ENCODE results near the gene TSKS. TPM values are rescaled to one million over a fixed set of nuclear protein-coding genes. Genes with fewer than 3 reads are reported as not detected.

TSKS gene
- total RNA-seq, 1 experiment from 2014 or later, result 0.24 TPM

- Histone ChIP-seq H3K36me3 (replicated peaks; ENCODE audit: control insufficient read depth, insufficient read depth, low read length) (no peaks in the 10 kb centered on the region), H3K4me3 (ENCODE audit: insufficient read depth, low read depth, low read length) (peak overlapping the region; percentile 45), H3K27me3 (ENCODE audit: control insufficient read depth, insufficient read depth, low read length) (no peaks in the 10 kb centered on the region)
- peak; percentile 99 for DNase-seq
Measured at GRCh38 chr19:49766007-49766929, 3.2 kb upstream of the TSKS start.

GRCh38 chr19:49764341-49764740, 1.2 kb upstream of the TSKS start:
- no peak for DNase-seq
- Histone ChIP-seq H3K4me3 (ENCODE audit: insufficient read depth, low read depth, low read length) (no peak overlapping the region), H3K36me3 (replicated peaks; ENCODE audit: control insufficient read depth, insufficient read depth, low read length) (no peaks in the 10 kb centered on the region), H3K27me3 (ENCODE audit: control insufficient read depth, insufficient read depth, low read length) (no peaks in the 10 kb centered on the region)

GRCh38 chr19:49761625-49762311, 1.3 kb downstream of the TSKS start:
- no peaks in the 10 kb centered on the region for H3K27me3 ChIP-seq (ENCODE audit: control insufficient read depth, insufficient read depth, low read length)

GRCh38 chr19:49761249-49761624, 1.9 kb downstream of the TSKS start:
- no peaks in the 10 kb centered on the region for H3K27me3 ChIP-seq (ENCODE audit: control insufficient read depth, insufficient read depth, low read length)
- peak; percentile 19 for DNase-seq
- no peak overlapping the region for H3K4me3 ChIP-seq (ENCODE audit: insufficient read depth, low read depth, low read length)
- no peaks in the 10 kb centered on the region for H3K36me3 ChIP-seq (replicated peaks; ENCODE audit: control insufficient read depth, insufficient read depth, low read length)

More at GRCh38 chr19:49761625-49762311, 1.3 kb downstream of the TSKS start:
- H3K36me3 ChIP-seq (replicated peaks; ENCODE audit: control insufficient read depth, insufficient read depth, low read length), result no peaks in the 10 kb centered on the region
- no peak overlapping the region for H3K4me3 ChIP-seq (ENCODE audit: insufficient read depth, low read depth, low read length)
- DNase-seq, result peak; percentile 71

GRCh38 chr19:49758292-49758691, 4.8 kb downstream of the TSKS start:
- DNase-seq, result peak; percentile 38
- Histone ChIP-seq H3K36me3 (replicated peaks; ENCODE audit: control insufficient read depth, insufficient read depth, low read length) (no peaks in the 10 kb centered on the region), H3K27me3 (ENCODE audit: control insufficient read depth, insufficient read depth, low read length) (no peaks in the 10 kb centered on the region), H3K4me3 (ENCODE audit: insufficient read depth, low read depth, low read length) (no peak overlapping the region)

- H3K36me3 ChIP-seq (replicated peaks; ENCODE audit: control insufficient read depth, insufficient read depth, low read length), result no peaks in the 10 kb centered on the region
- no peaks in the 10 kb centered on the region for H3K27me3 ChIP-seq (ENCODE audit: control insufficient read depth, insufficient read depth, low read length)
Measured at GRCh38 chr19:49755956-49756355, 7.2 kb downstream of the TSKS start.

GRCh38 chr19:49752701-49753100, 10.4 kb downstream of the TSKS start:
- Histone ChIP-seq H3K36me3 (replicated peaks; ENCODE audit: control insufficient read depth, insufficient read depth, low read length) (no peaks in the 10 kb centered on the region), H3K27me3 (ENCODE audit: control insufficient read depth, insufficient read depth, low read length) (no peaks in the 10 kb centered on the region), H3K4me3 (ENCODE audit: insufficient read depth, low read depth, low read length) (no peak overlapping the region)
- DNase-seq, result no peak

More at GRCh38 chr19:49755956-49756355, 7.2 kb downstream of the TSKS start:
- DNase-seq, result no peak
- H3K4me3 ChIP-seq (ENCODE audit: insufficient read depth, low read depth, low read length), result no peak overlapping the region

GRCh38 chr19:49749771-49750170, 13.3 kb downstream of the TSKS start:
- H3K4me3 ChIP-seq (ENCODE audit: insufficient read depth, low read depth, low read length), result no peak overlapping the region
- DNase-seq, result no peak
- H3K27me3 ChIP-seq (ENCODE audit: control insufficient read depth, insufficient read depth, low read length), result peaks cover 3% of the 10 kb centered on the region; the same call in 1 of the 2 replicates

GRCh38 chr19:49749055-49749716, 13.9 kb downstream of the TSKS start:
- DNase-seq, result peak; percentile 73
- Histone ChIP-seq H3K36me3 (replicated peaks; ENCODE audit: control insufficient read depth, insufficient read depth, low read length) (no peaks in the 10 kb centered on the region), H3K27me3 (ENCODE audit: control insufficient read depth, insufficient read depth, low read length) (peaks cover 3% of the 10 kb centered on the region; the same call in 1 of the 2 replicates), H3K4me3 (ENCODE audit: insufficient read depth, low read depth, low read length) (no peak overlapping the region)

More at GRCh38 chr19:49749771-49750170, 13.3 kb downstream of the TSKS start:
- no peaks in the 10 kb centered on the region for H3K36me3 ChIP-seq (replicated peaks; ENCODE audit: control insufficient read depth, insufficient read depth, low read length)

- Histone ChIP-seq H3K27me3 (ENCODE audit: control insufficient read depth, insufficient read depth, low read length) (peaks cover 3% of the 10 kb centered on the region; the same call in 1 of the 2 replicates), H3K4me3 (ENCODE audit: insufficient read depth, low read depth, low read length) (peak overlapping the region; percentile 16), H3K36me3 (replicated peaks; ENCODE audit: control insufficient read depth, insufficient read depth, low read length) (no peaks in the 10 kb centered on the region)
- peak; percentile 97 for DNase-seq
Measured at GRCh38 chr19:49746206-49746958, 16.7 kb downstream of the TSKS start.

- H3K36me3 ChIP-seq (replicated peaks; ENCODE audit: control insufficient read depth, insufficient read depth, low read length), result no peaks in the 10 kb centered on the region
- peak; percentile 80 for DNase-seq
Measured at GRCh38 chr19:49744946-49745381, 18.1 kb downstream of the TSKS start.

GRCh38 chr19:49741210-49741844, 21.8 kb downstream of the TSKS start:
- Histone ChIP-seq H3K4me3 (ENCODE audit: insufficient read depth, low read depth, low read length) (no peak overlapping the region), H3K36me3 (replicated peaks; ENCODE audit: control insufficient read depth, insufficient read depth, low read length) (no peaks in the 10 kb centered on the region), H3K27me3 (ENCODE audit: control insufficient read depth, insufficient read depth, low read length) (no peaks in the 10 kb centered on the region)
- DNase-seq, result no peak

More at GRCh38 chr19:49744946-49745381, 18.1 kb downstream of the TSKS start:
- H3K4me3 ChIP-seq (ENCODE audit: insufficient read depth, low read depth, low read length), result no peak overlapping the region
- peaks cover 3% of the 10 kb centered on the region; the same call in 1 of the 2 replicates for H3K27me3 ChIP-seq (ENCODE audit: control insufficient read depth, insufficient read depth, low read length)

GRCh38 chr19:49739933-49740332, 23.2 kb downstream of the TSKS start:
- no peak for DNase-seq
- Histone ChIP-seq H3K4me3 (ENCODE audit: insufficient read depth, low read depth, low read length) (no peak overlapping the region), H3K27me3 (ENCODE audit: control insufficient read depth, insufficient read depth, low read length) (no peaks in the 10 kb centered on the region), H3K36me3 (replicated peaks; ENCODE audit: control insufficient read depth, insufficient read depth, low read length) (no peaks in the 10 kb centered on the region)

Data from H7 (cell line).